NCI-H524 treated with DMSO at 0.1 percent for 48 hours (cell line): Measurements from ENCODE around the gene LIMS2.

ENCODE experiments used
- DNase-seq: peaks from one replicate; lab custom pipeline; 2025; lab: John Stamatoyannopoulos, UW

LIMS2 gene

DNA sequence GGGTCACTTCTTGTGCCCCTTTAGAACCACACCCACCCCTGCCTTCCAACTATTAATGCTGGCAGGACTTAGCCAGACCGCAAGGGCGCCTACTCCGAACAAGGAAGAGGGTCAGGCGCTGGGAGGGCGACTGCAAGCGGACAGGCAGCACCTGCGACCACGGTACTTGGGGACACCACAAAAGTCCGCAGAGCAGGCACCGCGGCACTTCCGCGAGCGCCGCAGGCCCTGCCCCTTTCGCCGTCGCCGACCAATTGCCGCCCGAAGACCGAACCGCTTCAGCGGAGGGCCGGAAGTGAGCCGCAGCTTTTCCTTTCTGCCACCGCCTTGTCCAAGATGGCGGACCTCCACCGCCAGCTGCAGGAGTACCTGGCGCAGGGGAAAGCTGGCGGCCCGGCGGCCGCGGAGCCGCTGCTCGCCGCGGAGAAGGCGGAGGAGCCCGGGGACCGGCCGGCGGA, 25.9 kb upstream of the LIMS2 start, which contains the start of gene SFT2D3:
Gene SFT2D3 (plus strand): TSS at position 305 of the 458 bp plus-strand sequence. CDS start 32 bp downstream, at position 337.
- DNase-seq, result peak; percentile 56

DNA sequence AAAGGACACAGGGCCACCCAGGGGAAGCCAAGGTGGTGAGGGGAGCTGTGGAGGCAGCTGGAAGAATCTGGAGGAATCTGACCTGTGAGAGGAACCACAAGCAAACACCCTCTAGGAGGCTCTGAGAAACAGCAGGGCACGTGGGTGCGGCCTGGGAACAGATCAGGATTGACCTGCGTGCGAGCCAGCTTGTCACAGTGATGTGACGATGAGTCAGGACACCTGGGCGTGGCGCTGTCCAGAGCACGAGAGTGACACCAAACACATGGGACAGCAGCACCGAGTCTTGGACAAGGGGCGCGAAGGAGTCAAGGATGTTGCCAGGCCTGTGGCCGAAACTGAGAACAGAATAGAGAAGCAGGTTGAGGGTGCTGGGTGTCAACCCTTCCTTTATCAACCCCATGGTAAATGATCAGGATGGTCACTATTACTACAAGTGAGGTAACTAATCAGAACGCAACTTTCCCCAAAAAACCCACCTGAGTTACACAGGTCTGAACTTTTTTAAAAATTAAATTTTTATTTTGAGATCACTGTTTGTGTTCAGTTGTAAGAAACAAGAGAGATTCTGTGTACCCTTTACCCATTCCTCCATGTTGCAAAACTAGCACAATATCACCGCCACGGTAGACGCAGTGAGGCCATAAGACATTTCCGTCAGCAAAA, 25.3 kb upstream of the LIMS2 start:
- DNase-seq, result no peak

DNA sequence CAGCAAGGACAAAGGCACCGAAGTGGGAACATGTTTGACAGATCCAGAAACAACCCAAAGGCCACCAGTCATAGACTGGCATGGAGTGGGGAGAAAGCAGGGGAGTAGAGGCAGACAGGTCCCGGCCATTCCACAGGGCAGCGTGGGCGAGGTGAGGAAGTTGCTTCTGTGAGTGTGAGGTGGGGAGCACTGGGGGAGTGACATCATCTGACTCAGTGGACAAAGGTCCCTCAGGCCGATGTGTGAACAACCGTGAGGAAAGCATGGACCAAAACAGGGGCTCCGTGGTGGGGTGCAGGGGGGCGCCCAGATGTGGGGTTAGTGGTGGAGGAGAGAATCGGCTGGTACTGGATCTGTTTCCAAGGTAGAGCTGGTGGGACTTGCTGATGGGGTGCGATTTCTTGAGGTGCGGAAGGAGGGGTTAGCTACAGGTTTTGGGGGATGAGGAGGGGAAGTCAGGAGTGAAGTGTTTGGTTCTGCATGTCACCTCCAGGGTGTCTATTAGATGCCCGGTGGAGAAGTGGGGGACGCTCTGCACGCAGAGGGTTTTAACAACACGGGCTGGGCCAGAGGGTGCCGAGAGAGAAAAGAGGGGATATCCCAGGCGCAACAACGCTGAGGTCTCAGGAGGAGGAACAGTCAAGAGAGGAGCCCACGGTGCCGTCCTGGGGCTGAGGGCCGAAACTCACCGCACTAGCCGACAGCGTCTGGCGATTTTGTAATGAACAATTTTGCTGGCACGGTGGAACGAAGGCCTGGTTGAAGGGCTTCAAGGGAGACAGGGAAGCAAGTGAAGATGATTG, 23.4 kb upstream of the LIMS2 start:
- no peak for DNase-seq

DNA sequence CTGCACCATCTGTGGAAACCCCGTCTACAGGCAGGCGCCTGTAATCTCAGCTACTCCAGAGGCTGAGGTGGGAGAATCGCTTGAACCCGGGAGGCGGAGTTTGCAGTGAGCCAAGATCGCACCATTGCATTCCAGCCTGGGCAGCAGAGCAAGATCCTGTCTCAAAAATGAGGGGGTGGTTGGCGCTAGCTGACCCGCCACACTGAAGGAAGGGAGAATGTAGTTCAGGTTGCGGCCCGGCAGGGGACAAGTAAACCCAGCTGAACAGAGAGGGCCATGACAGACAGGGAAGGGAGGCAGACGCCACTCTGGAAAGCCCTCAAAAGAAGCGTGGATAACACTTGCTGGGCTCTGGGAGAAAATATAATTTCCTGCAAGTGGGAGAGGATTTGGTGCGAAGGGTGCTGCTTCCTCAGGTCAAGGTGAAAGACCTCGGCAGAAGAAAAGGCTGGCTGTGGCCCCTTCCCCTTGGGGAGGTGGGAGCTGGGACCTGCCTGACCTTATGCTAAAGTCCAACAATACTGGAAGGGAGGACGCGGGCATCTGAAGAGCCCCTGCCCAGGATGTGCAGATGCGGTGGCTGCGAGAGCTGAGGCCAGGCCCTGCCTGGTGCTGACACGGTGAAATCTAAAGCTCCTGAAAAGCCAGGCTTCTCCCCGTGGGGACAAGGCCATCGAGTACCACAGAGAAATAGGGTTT, 22.3 kb upstream of the LIMS2 start:
- no peak for DNase-seq

DNA sequence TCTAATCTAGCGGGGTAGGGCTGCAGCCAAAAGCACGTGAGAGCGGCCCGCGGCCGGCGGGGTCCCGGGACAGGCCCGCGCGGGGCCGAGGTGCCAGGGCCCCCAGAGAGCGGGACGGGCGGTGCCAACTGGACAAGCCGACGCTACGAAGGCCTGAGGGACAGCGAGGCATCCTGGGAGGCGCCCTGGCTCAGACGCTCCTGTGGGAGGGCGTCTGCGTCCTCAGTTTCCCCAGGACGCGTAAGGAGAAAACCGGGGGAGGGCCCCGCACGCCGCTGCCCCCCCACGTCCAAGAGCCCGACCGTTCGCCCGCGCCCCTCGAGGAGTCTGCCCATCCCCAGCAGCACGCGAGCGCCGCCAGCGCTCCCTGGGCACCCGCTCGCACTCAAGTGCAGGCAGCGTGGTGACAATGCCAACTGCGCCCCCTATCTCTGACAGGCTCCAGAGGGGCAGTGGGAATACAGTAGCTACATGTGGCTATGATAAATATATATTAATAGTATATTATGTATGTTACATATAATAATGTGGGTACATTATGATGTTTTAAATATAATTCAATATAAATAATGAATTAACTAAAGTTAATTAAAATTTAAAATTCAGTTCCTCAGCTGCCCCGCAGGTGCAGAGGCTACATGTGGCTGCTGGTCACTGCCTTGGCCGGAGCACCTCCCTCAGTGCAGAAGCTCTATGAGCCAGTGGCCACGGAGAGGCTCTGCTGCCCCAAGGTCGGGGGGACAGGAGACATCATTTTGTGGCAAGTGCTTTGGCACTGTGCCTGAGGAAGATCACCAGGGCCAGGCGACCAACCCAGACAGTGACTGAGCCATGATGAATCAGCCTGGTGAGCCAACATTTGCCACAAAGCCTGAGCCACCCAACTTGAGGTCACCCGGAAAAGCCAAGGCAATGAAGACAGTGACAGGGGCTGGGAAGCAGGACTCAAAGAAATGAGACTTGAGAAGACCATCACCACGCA, 20.5 kb upstream of the LIMS2 start:
- DNase-seq, result no peak

DNA sequence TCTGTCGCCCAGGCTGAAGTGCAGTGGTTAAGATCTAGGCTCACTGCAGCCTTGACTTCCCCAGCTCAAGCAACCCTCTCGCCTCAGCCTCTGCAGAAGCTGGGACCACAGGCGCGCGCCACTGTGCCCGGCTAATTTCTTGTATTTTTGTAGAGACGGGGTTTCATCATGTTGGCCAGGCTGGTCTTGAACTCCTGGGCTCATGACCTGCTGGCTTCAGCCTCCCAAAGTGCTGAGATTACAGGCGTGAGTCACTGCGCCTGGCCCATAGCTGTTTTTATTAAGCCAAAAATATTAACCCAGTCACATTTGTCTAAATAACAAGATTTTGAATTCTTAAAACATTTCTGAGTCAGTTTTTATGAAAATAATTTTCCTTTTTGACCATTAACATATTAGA, 19.7 kb upstream of the LIMS2 start:
- DNase-seq, result no peak

DNA sequence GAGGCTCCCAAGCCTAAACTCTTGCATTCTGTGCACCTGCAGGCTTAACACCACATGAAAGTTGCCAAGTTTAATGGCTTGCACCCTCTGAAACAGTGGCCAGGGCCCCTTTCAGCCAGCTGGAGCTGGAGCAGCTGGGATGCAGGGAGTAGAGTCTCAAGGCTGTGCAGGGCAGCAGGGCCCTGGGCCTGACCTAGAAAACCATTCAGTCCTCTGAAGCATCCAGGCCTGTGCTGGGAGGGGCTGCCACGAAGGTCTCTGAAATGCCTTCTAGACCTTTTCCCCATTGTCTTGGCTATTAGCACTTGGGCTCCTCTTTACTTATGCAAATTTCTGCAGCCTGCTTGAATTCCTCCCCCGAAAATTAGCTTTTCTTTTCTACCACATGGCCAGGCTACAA, 15.4 kb upstream of the LIMS2 start:
- no peak for DNase-seq

DNA sequence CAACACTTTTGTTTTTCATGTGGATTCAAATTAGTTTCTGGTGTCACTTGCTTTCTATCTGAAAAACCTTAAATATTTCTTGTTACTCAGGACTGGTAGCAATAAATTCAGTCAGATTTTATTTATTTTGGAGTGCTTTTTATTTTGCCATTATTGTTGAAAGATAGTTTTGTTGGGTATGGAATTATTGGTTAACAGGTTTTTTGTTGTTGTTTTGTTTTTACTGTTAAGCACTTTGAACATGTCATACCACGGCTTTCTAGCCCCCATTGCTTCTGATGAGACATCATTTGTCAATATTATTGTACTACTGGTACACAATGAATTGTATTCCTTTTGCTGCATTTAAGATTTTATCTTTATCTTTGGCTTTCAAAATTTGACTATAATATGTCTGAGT, 13.1 kb upstream of the LIMS2 start:
- DNase-seq, result no peak

DNA sequence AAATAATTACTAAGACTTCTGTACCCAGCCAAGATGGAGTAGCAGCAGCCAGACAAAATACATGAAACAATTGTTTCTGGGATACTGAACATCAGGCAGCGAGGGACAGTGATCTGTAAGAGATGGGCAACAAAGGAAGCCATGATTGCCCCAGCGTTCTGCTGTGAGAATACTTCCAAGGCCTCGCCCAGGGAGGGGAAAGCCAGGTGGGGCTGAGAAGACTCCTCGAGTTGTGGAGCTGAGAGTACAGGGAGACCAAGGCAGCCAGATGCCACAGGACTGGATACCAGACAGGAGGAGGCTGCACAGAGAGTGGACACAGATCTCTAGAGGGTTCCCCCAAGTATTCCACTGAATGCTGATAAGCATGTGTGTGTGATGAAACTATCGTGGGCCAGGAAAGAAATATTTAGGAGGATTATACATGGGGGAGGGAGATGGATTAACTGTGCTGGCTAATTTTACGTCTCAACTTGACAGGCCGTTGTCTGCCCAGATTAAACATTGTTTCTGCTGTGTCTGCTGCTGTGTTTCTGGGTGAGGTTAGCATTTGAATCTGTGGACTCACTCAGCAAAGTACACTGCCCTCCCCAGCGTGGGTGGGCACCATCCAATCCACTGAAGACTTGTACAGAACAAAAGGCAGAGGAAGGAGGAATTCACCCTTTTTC, 10.2 kb upstream of the LIMS2 start:
- DNase-seq, result no peak

DNA sequence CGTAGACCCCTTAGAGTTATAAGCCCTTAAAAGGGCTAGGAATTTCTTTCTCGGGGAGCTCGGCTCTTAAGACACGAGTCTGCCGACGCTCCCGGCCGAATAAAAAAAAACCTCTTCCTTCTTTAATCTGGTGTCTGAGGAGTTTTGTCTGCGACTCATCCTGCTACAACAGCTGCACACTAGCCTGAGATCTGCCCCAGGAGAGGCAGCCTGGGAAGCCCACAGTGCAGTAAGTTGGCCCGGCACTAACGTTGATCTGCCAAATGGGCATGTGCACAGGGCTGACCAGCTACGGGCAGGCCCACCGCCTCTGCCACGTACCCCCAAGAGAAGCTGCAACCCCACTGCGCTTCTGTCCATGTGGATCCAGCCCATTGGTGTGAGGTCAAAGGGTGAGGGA, 8.4 kb upstream of the LIMS2 start:
- no peak for DNase-seq

DNA sequence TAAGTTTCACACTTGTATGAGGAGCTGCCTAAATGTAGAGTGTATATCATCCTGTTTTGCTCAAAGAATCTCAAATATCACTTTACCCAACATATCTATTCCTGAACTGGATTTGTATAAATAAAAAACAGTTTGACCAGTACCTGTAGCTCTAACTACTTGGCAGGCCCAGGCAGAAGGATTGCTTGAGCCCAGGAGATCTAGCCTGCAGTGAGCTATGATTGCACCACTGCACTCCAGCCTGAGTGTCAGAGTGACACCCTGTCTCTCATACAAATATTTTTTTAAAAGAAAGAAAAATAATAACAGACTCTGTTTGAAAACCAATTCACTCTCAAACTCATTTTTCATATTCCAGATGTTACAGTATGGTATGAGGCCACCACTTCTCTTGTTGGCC, 7.7 kb upstream of the LIMS2 start:
- no peak for DNase-seq

DNA sequence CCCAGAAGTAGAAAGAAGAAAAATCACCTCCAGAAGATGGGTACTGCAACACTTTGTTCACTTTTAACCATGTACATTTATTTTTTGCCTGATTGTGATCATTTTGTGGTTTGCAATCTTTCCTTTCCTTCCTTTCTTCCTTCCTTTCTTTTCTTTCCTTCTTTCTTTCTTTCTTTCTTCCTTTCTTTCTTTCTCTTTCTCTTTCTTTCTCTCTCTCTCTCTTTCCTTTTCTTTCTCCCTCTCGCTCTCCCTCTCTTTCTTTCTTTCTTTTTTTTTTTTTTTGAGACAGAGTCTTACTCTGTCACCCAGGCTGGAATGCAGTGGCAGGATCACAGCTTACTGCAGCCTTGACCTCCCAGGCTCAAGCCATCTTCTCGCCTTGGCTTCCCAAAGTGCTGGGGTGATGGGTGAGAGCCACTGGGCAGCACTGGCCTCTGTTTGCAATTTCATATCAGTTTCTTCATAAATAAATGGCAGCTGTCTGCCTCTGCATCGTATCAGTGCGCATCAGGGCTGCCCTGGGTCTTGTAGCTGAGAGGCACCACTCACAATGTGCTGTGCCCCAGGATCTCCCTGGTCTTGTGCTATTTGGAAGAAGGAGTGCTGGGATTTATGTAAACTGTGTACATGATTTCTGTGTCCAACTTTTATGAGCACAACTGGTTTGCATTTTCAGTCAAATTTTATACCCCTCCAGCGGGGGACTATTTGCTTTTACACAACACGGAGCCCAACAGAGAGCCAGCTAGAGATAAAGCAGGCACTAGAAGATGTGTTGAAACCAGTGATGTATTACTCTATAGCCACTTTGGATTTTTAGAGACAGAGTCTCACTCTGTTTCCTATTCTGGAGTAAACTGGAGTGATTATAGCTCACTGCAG, 6.9 kb upstream of the LIMS2 start:
- DNase-seq, result no peak

DNA sequence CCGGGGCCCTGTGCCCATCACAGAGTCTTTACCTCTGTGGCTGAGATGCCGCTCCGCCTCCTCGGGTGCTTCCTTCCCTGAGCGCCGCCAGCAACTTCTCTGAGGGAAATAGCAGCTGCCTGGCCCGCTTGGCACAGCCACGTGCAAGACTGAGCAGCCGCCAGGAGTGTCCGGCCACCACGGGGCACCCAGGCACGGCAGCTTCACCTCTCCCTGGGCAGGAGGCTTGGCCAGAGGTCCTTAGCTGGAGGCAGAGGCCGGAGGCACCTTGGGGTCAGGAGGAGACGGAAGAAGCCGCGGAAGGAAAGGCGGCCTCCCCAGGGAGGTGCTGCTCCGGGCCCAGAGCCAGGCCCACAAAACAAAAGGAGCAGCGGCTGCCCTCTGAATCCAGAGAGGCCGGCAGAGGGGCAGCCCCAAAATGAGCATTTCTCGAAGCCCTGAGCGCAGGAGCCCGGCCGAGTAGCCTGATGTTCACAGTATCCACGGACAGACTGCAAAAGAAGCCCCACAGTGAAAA, 6.0 kb upstream of the LIMS2 start:
- DNase-seq, result no peak

DNA sequence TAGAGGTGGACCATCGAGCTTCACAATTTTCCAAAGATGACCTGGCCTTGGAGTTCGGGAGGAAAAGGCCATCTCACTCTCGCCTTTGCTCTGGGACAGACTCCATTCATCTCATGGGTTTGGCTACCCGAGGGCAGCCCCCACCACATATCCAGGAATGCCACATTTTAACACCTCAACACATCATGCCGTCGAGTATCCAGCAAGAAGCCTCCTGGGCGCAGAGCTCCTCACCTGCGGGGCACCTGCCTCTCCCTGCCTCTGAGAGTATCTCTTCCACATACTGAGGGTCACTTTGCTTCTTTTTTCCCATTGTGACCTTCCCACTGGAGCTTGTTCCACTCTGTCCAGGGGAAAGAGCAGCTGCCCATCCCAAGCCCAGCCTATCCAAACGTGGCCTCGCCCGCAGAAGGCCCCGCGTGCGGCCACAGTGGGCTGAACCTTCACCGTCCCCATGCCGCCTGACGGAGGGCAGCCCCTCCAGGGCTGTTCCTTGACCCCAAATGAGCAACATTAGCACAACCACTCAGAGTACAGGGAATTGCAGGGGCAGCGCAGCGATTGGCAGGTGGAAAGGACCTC, 5.5 kb upstream of the LIMS2 start:
- no peak for DNase-seq

DNA sequence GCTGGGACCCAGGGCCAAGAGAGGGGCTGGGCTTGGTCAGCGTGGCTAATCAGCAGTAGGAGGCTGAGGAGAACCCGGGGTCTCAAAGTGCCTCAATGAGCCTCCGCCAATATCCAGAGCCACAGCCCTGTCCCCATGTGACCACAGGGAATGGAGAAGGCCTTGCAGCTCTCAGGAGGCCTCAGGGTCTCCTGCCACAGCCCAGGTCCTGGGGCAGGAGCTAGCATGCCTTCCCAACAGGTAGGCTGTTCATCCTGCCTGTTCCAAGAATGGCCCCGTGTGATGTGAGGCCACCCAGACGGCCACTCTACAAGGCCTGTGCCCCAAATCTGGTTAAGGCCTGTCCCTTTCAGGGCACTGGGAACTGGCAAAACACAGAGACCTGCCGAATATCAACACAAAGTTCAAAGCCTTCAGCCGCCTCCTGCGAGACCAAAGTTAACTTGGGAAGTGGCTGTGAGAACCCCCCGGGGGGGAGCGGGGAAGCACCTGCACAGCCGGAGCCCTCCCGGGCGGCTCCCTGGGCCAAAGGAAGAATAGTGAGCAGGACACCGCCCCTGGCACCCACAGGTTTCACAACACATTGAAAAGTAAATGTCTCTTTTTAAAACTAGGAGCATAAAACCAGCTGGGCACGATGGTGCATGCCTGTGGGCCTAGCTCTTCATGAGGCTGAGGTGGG, 4.5 kb upstream of the LIMS2 start:
- DNase-seq, result no peak

DNA sequence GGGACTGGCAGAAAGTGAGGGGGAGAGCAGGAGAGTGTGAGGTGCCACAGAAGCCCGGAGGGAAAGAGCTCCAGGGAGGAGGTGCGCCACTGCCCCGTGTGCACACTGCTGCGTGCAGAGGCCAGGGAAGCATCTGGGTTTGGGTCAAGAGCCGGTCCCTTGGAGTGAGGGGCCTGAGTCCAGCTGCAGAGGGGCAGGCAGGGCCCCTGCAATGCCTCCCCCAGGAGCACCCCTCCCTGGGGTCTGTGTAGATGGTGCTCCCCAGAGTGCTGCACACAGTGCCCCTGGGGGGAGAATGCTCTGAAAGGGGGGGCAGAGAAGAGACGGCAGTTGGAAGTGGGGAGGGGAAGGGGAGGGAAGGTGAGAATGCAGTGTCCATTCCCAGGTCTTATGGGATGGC, 3.7 kb upstream of the LIMS2 start:
- no peak for DNase-seq

DNA sequence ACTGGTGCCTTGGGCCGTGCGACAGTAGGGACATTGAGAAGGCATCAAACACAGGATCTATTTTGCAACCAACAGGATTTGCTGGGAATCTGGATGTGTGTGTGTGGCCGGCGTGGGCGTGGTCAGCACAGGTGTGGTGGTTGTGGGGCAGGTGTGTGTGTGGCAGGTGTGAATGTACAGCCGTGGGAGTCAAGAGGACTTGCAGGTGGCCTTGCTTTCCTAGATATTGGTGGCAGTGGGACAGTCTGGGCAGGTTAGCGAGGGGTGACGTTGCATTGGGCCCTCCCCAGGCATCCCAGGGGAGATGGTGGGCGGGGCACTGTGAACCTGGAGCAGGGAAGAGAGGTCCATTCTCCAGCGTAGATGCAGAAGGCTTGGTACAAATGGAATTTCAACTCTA, 3.2 kb upstream of the LIMS2 start:
- no peak for DNase-seq

DNA sequence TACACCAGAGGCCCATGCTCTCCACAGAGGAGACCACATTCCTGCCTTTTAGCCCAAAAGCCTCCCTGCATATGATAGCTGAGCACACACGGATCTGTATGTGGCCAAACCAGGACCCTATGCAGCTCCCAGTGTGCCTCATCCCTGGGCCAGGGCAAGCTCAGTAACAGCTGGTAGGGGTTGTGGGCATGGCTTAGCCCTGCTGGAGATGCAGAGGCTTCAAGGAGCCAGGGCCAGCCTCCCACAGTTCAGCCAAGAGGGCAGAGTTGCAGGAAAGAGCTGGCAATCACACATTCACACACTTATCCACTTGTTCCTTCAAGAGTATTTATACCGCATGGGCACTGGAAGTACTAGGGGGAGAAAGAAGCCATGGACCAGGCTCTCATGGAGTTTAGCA, 1.6 kb upstream of the LIMS2 start:
- DNase-seq, result no peak
